K562 (cell line): ENCODE data around the gene MGA. TPM values are rescaled to one million over a fixed set of nuclear protein-coding genes. Genes with fewer than 3 reads are reported as not detected.
A peak's percentile ranks its signal among the peaks of the same experiment; 100 is the strongest.

Experiments used
- ATAC-seq: fragments of 200-7000 bp; cut with Tn5 transposase; 3 replicates; pipeline ENCODE4 v1.9.1; 2020; ENCODE audit warnings: moderate library complexity
- BruUV-seq: library from RNA; stranded (reverse); fragments of 400-500 nt; replicated peaks from 2 replicates; lab custom pipeline; 2021; lab: Mats Ljungman, UMichigan
- CTCF ChIA-PET: fragments of 300-600 bp; formaldehyde crosslinking; extraction: SDS; loops from one replicate; lab custom pipeline; 2021; ENCODE audit warnings: low intra/inter-chr PET ratio; lab: Yijun Ruan, JAX
- POLR2A ChIA-PET: fragments of 300-600, 350-650 bp; sonication (Branson Sonifier 250); formaldehyde crosslinking; extraction: SDS; loops from one replicate; lab custom pipeline; 2021; ENCODE audit warnings: antibody characterized with exemption, inconsistent platforms; lab: Yijun Ruan, JAX
- DNase-seq, 4 experiments: peaks; one replicate each; pipeline versions ENCODE4 v3.0.0 to v3.0.0-alpha.2; 2011 to 2018; ENCODE audit warnings: low spot score in 3 of 4, mixed read lengths in 3 of 4; ENCODE audit errors: extremely low read depth in 1 of 4
- FAIRE-seq: peaks from 2 replicates; lab custom pipeline; 2011; peaks lifted over from hg19 to GRCh38; lab: Jason Lieb, UNC
- H2AFZ ChIP-seq: 2 replicates; pipeline ENCODE4 v1.6.0; 2011; ENCODE audit warnings: low read depth, low read length, control low read depth, inconsistent platforms
- H3K27ac ChIP-seq: fragments of 200-600 bp; 3 replicates; pipeline ENCODE4 v1.8.0; 2011; ENCODE audit warnings: low read depth, mild to moderate bottlenecking, control low read depth, inconsistent platforms, low read length, moderate library complexity, mixed read lengths; ENCODE audit errors: extremely low read depth
- H3K27me3 ChIP-seq, 2 experiments: fragments of 300-600 bp in 1 of 2; 2 replicates in 1 of 2; 3 replicates in 1 of 2; pipeline versions ENCODE4 v1.6.0 to v1.8.0; 2011; ENCODE audit warnings: inconsistent platforms in 2 of 2, low read length in 2 of 2, mild to moderate bottlenecking in 1 of 2, mixed read lengths in 1 of 2, moderate library complexity in 1 of 2; ENCODE audit not compliant: control insufficient read depth in 2 of 2, insufficient read depth in 2 of 2
- H3K36me3 ChIP-seq: fragments of 300-600 bp; 3 replicates; pipeline ENCODE4 v1.8.0; 2011; ENCODE audit warnings: mild to moderate bottlenecking, low read length, inconsistent platforms; ENCODE audit not compliant: control insufficient read depth, insufficient read depth
- H3K4me1 ChIP-seq, 2 experiments: fragments of 200-600 bp in 1 of 2; replicated peaks in 1 of 2; 2 replicates in 1 of 2; 3 replicates in 1 of 2; pipeline versions ENCODE4 v1.5.1 to v1.8.0; 2011; ENCODE audit warnings: inconsistent platforms in 2 of 2, low read length in 2 of 2, mild to moderate bottlenecking in 1 of 2, mixed read lengths in 1 of 2, moderate library complexity in 1 of 2; ENCODE audit not compliant: control insufficient read depth in 2 of 2, insufficient read depth in 2 of 2
- H3K4me2 ChIP-seq: 2 replicates; pipeline ENCODE4 v1.6.1; 2011; ENCODE audit warnings: low read length, control low read depth, inconsistent platforms, mixed read lengths; ENCODE audit not compliant: insufficient read depth
- H3K4me3 ChIP-seq: fragments of 200-600 bp; sonication (generic), shearing (Covaris generic); 2 replicates; pipeline ENCODE4 v1.5.1; 2016; ENCODE audit warnings: control low read depth, inconsistent platforms
- H3K79me2 ChIP-seq: fragments of 200-600 bp; 3 replicates; pipeline ENCODE4 v1.8.0; 2011; ENCODE audit warnings: low read length, inconsistent platforms; ENCODE audit not compliant: control insufficient read depth, insufficient read depth
- H3K9ac ChIP-seq, 2 experiments: 2 replicates each; pipeline versions ENCODE4 v1.6.0 to v1.6.1; 2011; ENCODE audit warnings: low read depth in 2 of 2, low read length in 2 of 2, control low read depth in 1 of 2, inconsistent platforms in 1 of 2, mild to moderate bottlenecking in 1 of 2, mixed read lengths in 1 of 2; ENCODE audit not compliant: insufficient read depth in 1 of 2
- H3K9me1 ChIP-seq: one replicate; pipeline ENCODE4 v1.6.0; 2011; ENCODE audit warnings: inconsistent platforms, mild to moderate bottlenecking, low read length, moderate library complexity; ENCODE audit not compliant: control insufficient read depth, insufficient read depth
- H3K9me3 ChIP-seq: replicated peaks from 2 replicates; pipeline ENCODE4 v1.5.1; 2011; ENCODE audit warnings: low read depth, low read length, inconsistent platforms; ENCODE audit not compliant: control insufficient read depth, insufficient read depth
- H4K20me1 ChIP-seq: replicated peaks from 2 replicates; pipeline ENCODE4 v1.6.1; 2011; ENCODE audit warnings: low read length, inconsistent platforms, mixed read lengths; ENCODE audit not compliant: control insufficient read depth, insufficient read depth
- RERE ChIP-seq: sonication (generic); formaldehyde crosslinking; IDR thresholded peaks from 2 replicates; pipeline ENCODE4 v1.8.0; 2023; ENCODE audit warnings: missing genetic modification reagents, mild to moderate bottlenecking, borderline replicate concordance
- ZNF174 ChIP-seq: fragments of 250-450 bp; sonication (Bioruptor Pico); IDR thresholded peaks from 2 replicates; pipeline ENCODE4 v1.4.0; 2020; ENCODE audit warnings: mild to moderate bottlenecking
- WGBS: fragments of 100-300 bp; shearing (Covaris generic); methylation state at CpG from one replicate; pipeline ENCODE4 v1.1.6; 2016; ENCODE audit warnings: low coverage, mixed read lengths; ENCODE audit not compliant: insufficient coverage; ENCODE audit errors: missing lambda C conversion rate; 5-methylcytosine and 5-hydroxymethylcytosine counted together
- in situ Hi-C: fragments of 300-500 bp; cut with MboI; formaldehyde crosslinking; loops from 4 replicates; pipeline ENCODE4 v1.15.0; 2018; ENCODE audit warnings: inconsistent platforms, mixed read lengths
- intact Hi-C: fragments of 100-400 bp; cut with micrococcal nuclease; formaldehyde crosslinking; loops from 2 replicates; pipeline ENCODE4 v1.14.2; 2022
- polyA plus RNA-seq, 8 experiments: library from polyadenylated mRNA; depleted of rRNA in 4 of 8; stranded (reverse) in 5 of 8; unstranded in 3 of 8; fragments of >200 nt; fragmentation: Nextera tagmentation in 2 of 8; fragmentation: Illumina TruSeq in 1 of 8; extraction: Ambion mirVana in 2 of 8; extraction: Trizol in 1 of 8; gene quantifications; 2 replicates each; pipeline versions ENCODE4 v1.2.1 to v1.2.3, GENCODE V29; 2011 to 2014; ENCODE audit warnings: inconsistent platforms in 1 of 8, missing spikeins in 1 of 8
- total RNA-seq, 7 experiments: library from RNA; depleted of rRNA in 6 of 7; stranded (reverse); fragments of >200 nt in 6 of 7; fragmentation: Illumina TruSeq in 2 of 7; extraction: Trizol in 2 of 7; gene quantifications; 2 replicates each; pipeline versions ENCODE4 v1.2.1 to v1.2.3, GENCODE V29; 2011 to 2021; ENCODE audit warnings: low replicate concordance in 1 of 7
- TF ChIP-seq, protein P1 (sequence below): fragments of 250-450 bp; sonication (Bioruptor Pico); IDR thresholded peaks from 2 replicates; pipeline ENCODE4 v1.8.0; 2022; ENCODE audit warnings: moderate library complexity, mild to moderate bottlenecking, inconsistent platforms

Gene MGA
- total and polyA plus RNA-seq, 9 of the 15 experiments (the other 6 are each of a cell fraction or from before 2014, with no cell fraction given), result 4.7 to 56.1 (median 21.1) TPM

- in situ Hi-C loops, result loop anchor here (25.0 kb wide), 1 partner anchor 343 kb away; no protein-coding TSS in a partner anchor
- H3K27me3 ChIP-seq, result no peaks in the 10 kb centered on the region
- no peak overlapping the region for H3K4me3 ChIP-seq
- no peaks in the 10 kb centered on the region for H3K36me3 ChIP-seq
- no TSS peak for BruUV-seq
- H3K4me1 ChIP-seq, result 0 out of 5 replicates have a peak, but pooled peaks cover 0 to 3% of the 10 kb centered on the region in 2 experiments
- peak overlapping the region in 1 of 2 experiments; percentile 31; a peak in 1 of 4 replicates for H3K9ac ChIP-seq
- ATAC-seq (no peak), FAIRE-seq (no peak)
- H2AFZ ChIP-seq, result no peak overlapping the region
- intact Hi-C loops, result no loop called here
- no peak overlapping the region for H3K27ac ChIP-seq
- 53% methylated on average over 3 of the region's 3 CpGs for WGBS
- H4K20me1 ChIP-seq, result no peaks in the 10 kb centered on the region
- CTCF ChIA-PET, result no interaction called here
- H3K9me3 ChIP-seq, result no peaks in the 10 kb centered on the region
- TF ChIP-seq, protein P1, sequence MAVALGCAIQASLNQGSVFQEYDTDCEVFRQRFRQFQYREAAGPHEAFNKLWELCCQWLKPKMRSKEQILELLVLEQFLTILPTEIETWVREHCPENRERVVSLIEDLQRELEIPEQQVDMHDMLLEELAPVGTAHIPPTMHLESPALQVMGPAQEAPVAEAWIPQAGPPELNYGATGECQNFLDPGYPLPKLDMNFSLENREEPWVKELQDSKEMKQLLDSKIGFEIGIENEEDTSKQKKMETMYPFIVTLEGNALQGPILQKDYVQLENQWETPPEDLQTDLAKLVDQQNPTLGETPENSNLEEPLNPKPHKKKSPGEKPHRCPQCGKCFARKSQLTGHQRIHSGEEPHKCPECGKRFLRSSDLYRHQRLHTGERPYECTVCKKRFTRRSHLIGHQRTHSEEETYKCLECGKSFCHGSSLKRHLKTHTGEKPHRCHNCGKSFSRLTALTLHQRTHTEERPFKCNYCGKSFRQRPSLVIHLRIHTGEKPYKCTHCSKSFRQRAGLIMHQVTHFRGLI (CRISPR knock-in tag), result no peak
- TF ChIP-seq ZNF174 (CRISPR knock-in tag) (no peak), RERE (CRISPR knock-in tag) (no peak)
- TF ChIP-seq, all 486 proteins: peak for 0
- no peak for DNase-seq
- POLR2A ChIA-PET, result interaction anchor here (1.3 kb wide), 1 partner anchor 12 kb away, joined by 3 read pairs; no protein-coding TSS in a partner anchor
- H3K4me2 ChIP-seq, result no peak overlapping the region
- no peaks in the 10 kb centered on the region for H3K9me1 ChIP-seq
- H3K79me2 ChIP-seq, result no peaks in the 10 kb centered on the region
Measured at GRCh38 chr15:41805711-41806110, 145.5 kb downstream of the MGA start.
